Gastrocnemius medialis (tissue), 4 donors: ENCODE measurements around the gene DNASE1L2.

Source experiments
- POLR2A ChIP-seq, 2 donors: fragments of 450-650 bp; IDR thresholded peaks; one replicate each; pipeline ENCODE4 v1.6.1; 2017; ENCODE audit warnings: antibody characterized with exemption in 2 of 2, mild to moderate bottlenecking in 2 of 2, moderate library complexity in 2 of 2
- TF ChIP-seq, protein P1 (sequence below), 5 experiments: fragments of 450-650 bp in 3 of 5; fragments of 200-600 bp in 2 of 5; sonication (generic) in 2 of 5; IDR thresholded peaks in 4 of 5; conservative IDR thresholded peaks in 1 of 5; 1 replicate in 4 of 5; 2 replicates in 1 of 5; pipeline ENCODE4 v1.5.1; 2016 to 2019; ENCODE audit warnings: antibody characterized with exemption in 5 of 5, mild to moderate bottlenecking in 3 of 5, moderate library complexity in 3 of 5

DNA sequence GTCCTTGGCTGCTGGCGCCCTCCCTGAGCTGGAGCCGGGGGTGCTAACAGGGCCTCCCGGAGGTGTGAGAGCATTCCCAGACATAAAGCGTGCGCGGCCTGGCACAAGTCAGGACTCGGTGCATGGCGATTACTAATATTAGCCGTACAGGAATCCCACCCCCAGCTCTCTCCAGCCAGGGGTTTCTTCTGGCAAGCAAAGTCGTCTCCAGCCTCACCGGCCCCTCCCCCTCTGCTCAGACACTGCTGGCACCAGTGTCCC is 44.9 kb upstream of the DNASE1L2 start:
- TF ChIP-seq, protein P1, sequence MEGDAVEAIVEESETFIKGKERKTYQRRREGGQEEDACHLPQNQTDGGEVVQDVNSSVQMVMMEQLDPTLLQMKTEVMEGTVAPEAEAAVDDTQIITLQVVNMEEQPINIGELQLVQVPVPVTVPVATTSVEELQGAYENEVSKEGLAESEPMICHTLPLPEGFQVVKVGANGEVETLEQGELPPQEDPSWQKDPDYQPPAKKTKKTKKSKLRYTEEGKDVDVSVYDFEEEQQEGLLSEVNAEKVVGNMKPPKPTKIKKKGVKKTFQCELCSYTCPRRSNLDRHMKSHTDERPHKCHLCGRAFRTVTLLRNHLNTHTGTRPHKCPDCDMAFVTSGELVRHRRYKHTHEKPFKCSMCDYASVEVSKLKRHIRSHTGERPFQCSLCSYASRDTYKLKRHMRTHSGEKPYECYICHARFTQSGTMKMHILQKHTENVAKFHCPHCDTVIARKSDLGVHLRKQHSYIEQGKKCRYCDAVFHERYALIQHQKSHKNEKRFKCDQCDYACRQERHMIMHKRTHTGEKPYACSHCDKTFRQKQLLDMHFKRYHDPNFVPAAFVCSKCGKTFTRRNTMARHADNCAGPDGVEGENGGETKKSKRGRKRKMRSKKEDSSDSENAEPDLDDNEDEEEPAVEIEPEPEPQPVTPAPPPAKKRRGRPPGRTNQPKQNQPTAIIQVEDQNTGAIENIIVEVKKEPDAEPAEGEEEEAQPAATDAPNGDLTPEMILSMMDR (IDR thresholded peaks at IDR 0.05 in 4 of 5, conservative IDR thresholded peaks at IDR 0.05 in 1 of 5), result no peak
- no peak for TF ChIP-seq POLR2A (IDR thresholded peaks at IDR 0.05)
